Erythroblast (primary cell): ENCODE data around the gene FAM47E.
"Not testable (repeated sequence)": the region's sequence is repeated elsewhere in the genome, so short reads cannot be mapped to it uniquely, and the experiment has no call there.

Experiments used
- DNase-seq, 2 experiments: peaks; one replicate each; lab custom pipeline; 2025; lab: John Stamatoyannopoulos, UW
- GATA1 ChIP-seq: IDR thresholded peaks from 2 replicates; pipeline ENCODE4 v1.6.1; 2011; ENCODE audit warnings: low read depth, mild to moderate bottlenecking, control low read depth, low read length, moderate library complexity
- POLR2A ChIP-seq: IDR thresholded peaks from 2 replicates; pipeline ENCODE4 v1.6.1; 2011; ENCODE audit warnings: mild to moderate bottlenecking, low read length

The FAM47E gene

GRCh38 chr4:76282941-76283689 lies 31.6 kb downstream of the FAM47E start:
- TF ChIP-seq GATA1 (no peak), POLR2A (no peak)
- no peak for DNase-seq

GRCh38 chr4:76283900-76284299 lies 32.4 kb downstream of the FAM47E start:
- TF ChIP-seq GATA1 (no peak), POLR2A (no peak)
- no peak for DNase-seq

GRCh38 chr4:76287811-76288210 lies 36.3 kb downstream of the FAM47E start:
- DNase-seq, result not testable (repeated sequence)

GRCh38 chr4:76292730-76293129 lies 41.2 kb downstream of the FAM47E start:
- no peak for DNase-seq

GRCh38 chr4:76293772-76294171 lies 42.3 kb downstream of the FAM47E start:
- no peak for TF ChIP-seq GATA1
- no peak for TF ChIP-seq POLR2A
- no peak for DNase-seq

More at GRCh38 chr4:76292730-76293129, 41.2 kb downstream of the FAM47E start:
- TF ChIP-seq POLR2A, result no peak
- no peak for TF ChIP-seq GATA1

GRCh38 chr4:76296286-76296820 lies 44.8 kb downstream of the FAM47E start:
- DNase-seq, result no peak
- TF ChIP-seq POLR2A (no peak), GATA1 (no peak)

GRCh38 chr4:76298227-76298626 lies 46.7 kb downstream of the FAM47E start:
- TF ChIP-seq POLR2A (no peak), GATA1 (no peak)
- DNase-seq, result no peak

GRCh38 chr4:76300012-76300411 lies 48.5 kb downstream of the FAM47E start:
- TF ChIP-seq POLR2A, result no peak
- TF ChIP-seq GATA1, result no peak
- DNase-seq, result no peak

GRCh38 chr4:76301068-76301774 lies 49.7 kb downstream of the FAM47E start:
- no peak for TF ChIP-seq GATA1
- TF ChIP-seq POLR2A, result no peak
- no peak for DNase-seq

GRCh38 chr4:76301775-76302162 lies 50.2 kb downstream of the FAM47E start:
- TF ChIP-seq GATA1 (no peak), POLR2A (no peak)
- DNase-seq, result no peak

- no peak for DNase-seq
- TF ChIP-seq POLR2A, result no peak
- no peak for TF ChIP-seq GATA1
Observed at GRCh38 chr4:76302826-76303438, 51.4 kb downstream of the FAM47E start.

GRCh38 chr4:76305033-76305687 lies 53.6 kb downstream of the FAM47E start:
- DNase-seq, result no peak
- TF ChIP-seq POLR2A (no peak), GATA1 (no peak)

- peak; percentile 14 to 28 for DNase-seq
- TF ChIP-seq POLR2A (no peak), GATA1 (no peak)
Observed at GRCh38 chr4:76305971-76306881, 54.7 kb downstream of the FAM47E start, which contains the start of gene STBD1. Gene STBD1 (plus strand): TSS chr4:76306733. CDS start chr4:76306770, 37 bp downstream.
